IPS-20b (cell line): ENCODE measurements around the gene CIB4.

Experiments used
- H3K27ac ChIP-seq: one replicate; pipeline ENCODE4 v1.5.1; 2013; ENCODE audit warnings: low read length
- H3K27me3 ChIP-seq: 2 replicates; pipeline ENCODE4 v1.6.1; 2013; ENCODE audit warnings: mild to moderate bottlenecking, low read length, inconsistent platforms; ENCODE audit not compliant: insufficient read depth
- H3K36me3 ChIP-seq: 2 replicates; pipeline ENCODE4 v1.6.1; 2013; ENCODE audit warnings: low read depth, mild to moderate bottlenecking, inconsistent platforms, low read length, moderate library complexity; ENCODE audit not compliant: insufficient read depth
- H3K4me1 ChIP-seq: 2 replicates; pipeline ENCODE4 v1.6.1; 2013; ENCODE audit warnings: mild to moderate bottlenecking, control low read depth, inconsistent platforms, low read length, moderate library complexity; ENCODE audit not compliant: insufficient read depth
- H3K4me3 ChIP-seq: 2 replicates; pipeline ENCODE4 v1.5.1; 2013; ENCODE audit warnings: mild to moderate bottlenecking, low read length, inconsistent platforms
- H3K9ac ChIP-seq: 2 replicates; pipeline ENCODE4 v1.6.1; 2013; ENCODE audit warnings: low read depth, mild to moderate bottlenecking, inconsistent platforms, low read length, moderate library complexity
- H3K9me3 ChIP-seq: 2 replicates; pipeline ENCODE4 v1.6.1; 2013; ENCODE audit warnings: mild to moderate bottlenecking, low read depth, low read length, inconsistent platforms; ENCODE audit not compliant: insufficient read depth

Gene CIB4

DNA sequence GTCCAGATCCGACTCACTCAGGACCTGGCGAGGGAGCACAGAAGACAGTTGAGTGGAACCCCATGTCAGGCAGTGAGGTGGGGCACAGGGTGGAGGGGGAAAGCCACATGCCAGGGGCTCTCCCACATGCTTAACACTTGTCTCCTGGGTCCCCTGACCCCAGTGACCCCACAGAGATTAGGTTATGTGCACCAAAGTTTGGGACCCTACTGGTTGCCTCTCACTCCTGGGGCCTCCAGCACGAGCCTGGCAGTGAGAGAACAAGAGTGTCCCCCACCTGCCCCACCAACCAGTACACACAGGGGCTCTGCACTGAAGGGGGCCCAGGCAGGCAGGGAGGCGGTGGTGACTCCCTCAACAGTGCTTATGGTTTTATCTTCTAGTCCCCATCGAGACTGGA, 58.3 kb downstream of the CIB4 start:
- no peaks in the 10 kb centered on the region for H3K9me3 ChIP-seq
- H3K27me3 ChIP-seq = peaks cover 7% of the 10 kb centered on the region; the same call in 1 of the 2 replicates
- no peak overlapping the region for H3K9ac ChIP-seq
- no peak overlapping the region for H3K27ac ChIP-seq
- H3K4me3 ChIP-seq = no peak overlapping the region
- no peaks in the 10 kb centered on the region for H3K4me1 ChIP-seq
- H3K36me3 ChIP-seq = no peaks in the 10 kb centered on the region

DNA sequence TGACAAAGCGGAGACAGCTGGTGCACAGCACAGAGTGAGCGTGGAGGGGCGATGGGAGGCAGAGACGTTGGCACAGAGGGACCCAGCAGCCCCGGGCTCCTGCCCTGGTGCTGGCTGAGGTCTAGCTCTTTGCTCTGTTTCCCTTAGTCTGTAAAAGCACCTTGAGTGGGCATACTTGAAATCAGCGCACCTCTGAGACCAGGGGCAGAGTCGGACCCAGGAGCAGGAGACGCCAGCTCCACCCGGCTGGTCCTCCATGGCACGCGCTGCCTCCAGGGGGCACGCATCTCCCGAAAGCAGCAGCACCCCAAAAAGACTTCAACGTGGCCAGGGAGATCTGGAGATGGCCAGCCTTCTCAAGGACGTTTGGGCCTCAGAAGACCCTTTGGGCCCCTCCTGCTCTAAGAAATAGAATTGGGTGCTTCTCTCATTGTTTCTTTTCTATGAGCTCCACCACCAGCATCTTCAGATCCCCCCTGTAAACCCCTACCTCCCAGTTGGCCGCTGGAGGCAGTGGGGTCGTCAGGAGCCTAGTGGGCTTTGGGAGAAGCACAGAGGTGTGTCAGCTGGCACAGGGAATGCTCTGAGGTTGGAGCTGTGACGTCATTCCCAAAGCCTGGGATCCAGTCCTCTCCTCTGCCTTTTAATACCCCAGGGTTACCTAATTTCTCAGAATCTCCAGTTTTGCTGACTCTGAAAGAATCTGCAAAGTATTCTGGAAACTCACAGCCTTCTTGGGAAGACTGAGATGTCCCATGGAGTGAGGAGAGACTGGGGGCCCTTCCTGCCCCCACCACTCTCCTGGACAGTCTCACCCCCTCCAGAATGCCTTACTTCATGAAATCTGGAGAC, 58.9 kb downstream of the CIB4 start:
- H3K9ac ChIP-seq = no peak overlapping the region
- peaks cover 11% of the 10 kb centered on the region; the same call in 1 of the 2 replicates for H3K27me3 ChIP-seq
- no peaks in the 10 kb centered on the region for H3K9me3 ChIP-seq
- no peaks in the 10 kb centered on the region for H3K36me3 ChIP-seq
- no peak overlapping the region for H3K4me3 ChIP-seq
- H3K4me1 ChIP-seq = no peaks in the 10 kb centered on the region
- no peak overlapping the region for H3K27ac ChIP-seq

DNA sequence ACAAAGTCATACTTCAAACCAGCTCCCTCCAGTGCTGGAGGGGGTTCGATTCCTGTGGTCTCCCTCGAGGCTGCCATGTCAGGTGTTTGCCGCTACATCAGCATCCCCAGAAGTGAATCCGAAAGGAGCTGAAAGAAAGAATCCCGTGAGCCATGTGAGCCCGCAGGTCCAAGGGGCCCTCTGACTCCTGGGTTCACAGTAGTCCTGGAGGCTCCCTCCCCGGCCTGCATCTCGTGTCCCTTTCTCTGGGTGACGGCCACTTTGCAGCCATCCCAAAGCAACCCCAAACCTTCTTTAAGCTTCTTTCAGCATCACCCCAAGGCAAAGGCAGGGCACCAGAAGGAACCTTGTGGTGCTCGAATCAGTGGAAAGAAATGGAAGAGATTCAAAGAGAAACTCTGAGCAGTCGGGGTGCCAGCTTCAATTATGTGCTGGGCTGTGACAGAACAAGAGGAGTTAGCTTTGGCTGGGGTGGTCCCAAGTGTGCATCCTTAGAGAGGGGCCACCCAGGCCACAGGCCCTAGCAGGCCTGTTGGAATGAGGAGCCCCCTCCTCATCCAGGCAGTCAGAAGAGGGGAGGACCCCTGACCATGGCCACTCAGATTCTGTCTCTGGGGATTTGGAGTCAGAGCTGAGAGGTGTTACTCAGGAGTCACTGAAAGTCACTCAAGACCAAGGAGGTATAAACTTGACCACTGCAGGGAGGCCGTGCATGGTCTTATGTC, 59.7 kb downstream of the CIB4 start:
- Histone ChIP-seq H3K36me3 (no peaks in the 10 kb centered on the region), H3K27ac (no peak overlapping the region), H3K4me1 (no peaks in the 10 kb centered on the region), H3K4me3 (no peak overlapping the region), H3K9ac (no peak overlapping the region), H3K9me3 (no peaks in the 10 kb centered on the region), H3K27me3 (peaks cover 19% of the 10 kb centered on the region)

DNA sequence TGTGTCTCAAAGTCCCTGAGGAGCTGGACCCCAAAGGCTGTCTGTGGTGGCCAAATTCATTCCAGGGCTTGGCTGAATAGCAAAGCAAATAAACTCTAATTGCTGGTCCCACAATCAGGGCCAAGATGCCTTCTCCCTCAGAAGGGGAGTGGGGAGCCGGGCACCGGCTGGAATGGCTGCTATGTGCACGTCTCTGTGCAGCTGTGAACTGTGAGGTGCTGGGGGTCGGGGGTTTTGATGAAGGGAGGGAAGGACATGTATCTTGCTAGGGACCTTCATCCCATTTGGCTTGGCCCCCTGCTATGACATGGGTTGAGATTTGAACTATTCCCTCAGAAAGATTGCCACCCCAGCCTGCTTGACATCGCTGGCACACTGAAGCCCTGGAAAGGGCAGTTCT, 60.4 kb downstream of the CIB4 start:
- Histone ChIP-seq H3K27me3 (peaks cover 19% of the 10 kb centered on the region), H3K9ac (no peak overlapping the region), H3K36me3 (no peaks in the 10 kb centered on the region)

DNA sequence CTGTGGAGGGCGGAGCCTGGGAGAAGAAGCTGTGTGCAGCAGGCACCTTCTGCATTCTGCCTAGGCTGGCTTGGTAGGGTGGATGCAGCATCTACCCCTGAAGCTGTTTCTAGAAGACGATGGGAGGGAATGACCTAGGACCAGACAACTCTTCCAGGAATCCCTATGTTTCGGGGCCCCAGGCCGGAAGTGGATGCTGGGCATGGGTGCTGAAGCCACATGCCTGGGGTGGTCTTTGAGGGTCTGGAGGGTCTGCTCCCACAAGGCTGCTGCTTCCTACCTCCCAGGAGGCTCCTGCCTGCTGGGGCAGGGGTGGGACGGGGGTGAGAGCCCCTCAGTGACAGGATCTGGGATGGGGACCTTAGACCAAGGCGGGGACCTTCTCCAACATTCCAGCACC, 61.0 kb downstream of the CIB4 start:
- Histone ChIP-seq H3K9ac (no peak overlapping the region), H3K4me1 (no peaks in the 10 kb centered on the region), H3K9me3 (no peaks in the 10 kb centered on the region), H3K36me3 (no peaks in the 10 kb centered on the region), H3K27ac (no peak overlapping the region), H3K27me3 (peaks cover 19% of the 10 kb centered on the region), H3K4me3 (no peak overlapping the region)

More for the DNA sequence above, 60.4 kb downstream of the CIB4 start:
- no peaks in the 10 kb centered on the region for H3K4me1 ChIP-seq
- H3K4me3 ChIP-seq = no peak overlapping the region
- no peaks in the 10 kb centered on the region for H3K9me3 ChIP-seq
- no peak overlapping the region for H3K27ac ChIP-seq

DNA sequence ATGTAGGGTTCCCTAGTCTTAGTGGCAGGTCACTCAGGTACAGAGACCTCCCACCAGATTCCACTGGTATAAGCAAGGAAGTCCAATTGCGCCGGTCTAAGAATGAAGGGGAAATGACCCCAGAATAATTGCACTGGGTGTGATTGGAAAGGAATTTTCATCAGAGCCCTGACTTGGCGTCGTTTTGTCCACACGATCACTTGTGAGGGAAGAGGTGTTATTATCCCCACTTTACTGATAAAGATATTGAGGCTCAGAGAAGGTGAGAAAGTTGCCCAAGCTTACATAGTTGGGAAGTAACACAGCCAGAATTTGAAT, 61.5 kb downstream of the CIB4 start:
- Histone ChIP-seq H3K27me3 (peaks cover 19% of the 10 kb centered on the region), H3K36me3 (no peaks in the 10 kb centered on the region), H3K4me1 (no peaks in the 10 kb centered on the region), H3K4me3 (no peak overlapping the region), H3K9me3 (no peaks in the 10 kb centered on the region), H3K9ac (no peak overlapping the region), H3K27ac (no peak overlapping the region)

DNA sequence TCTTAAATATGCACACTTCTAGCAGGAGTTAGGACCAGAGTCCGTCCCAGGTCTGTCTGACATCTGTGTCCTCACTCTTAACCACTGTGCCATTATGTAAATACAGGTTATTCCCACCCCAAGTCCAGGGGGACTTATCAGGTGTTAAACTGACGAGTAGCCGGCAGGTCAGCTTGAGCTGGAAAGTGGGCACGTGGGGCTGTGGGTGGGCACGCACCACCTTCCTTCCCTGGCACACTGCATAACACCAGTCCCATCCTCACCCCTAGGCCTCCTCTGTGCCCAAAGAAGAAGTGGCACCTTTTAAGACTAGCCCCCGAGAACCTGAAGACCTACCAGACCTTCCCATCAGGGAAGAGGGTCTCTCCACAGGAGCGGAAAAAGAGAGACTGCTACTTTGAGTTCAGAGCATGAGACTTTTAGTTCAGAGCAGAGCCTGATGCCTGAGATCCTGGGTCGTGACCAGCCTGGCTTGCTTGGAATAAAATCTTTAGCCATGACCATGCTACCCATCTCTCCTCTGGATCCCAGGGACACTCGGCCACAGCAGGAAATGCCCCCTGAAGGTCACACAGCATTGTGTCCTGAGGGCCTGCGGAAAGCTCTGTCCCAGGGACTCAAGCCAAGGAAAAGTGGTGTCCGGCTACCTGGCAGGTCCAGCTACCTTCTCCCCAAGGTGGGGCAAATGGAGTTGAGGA, 62.0 kb downstream of the CIB4 start:
- Histone ChIP-seq H3K27ac (no peak overlapping the region), H3K9ac (no peak overlapping the region), H3K27me3 (peaks cover 19% of the 10 kb centered on the region), H3K4me1 (no peaks in the 10 kb centered on the region), H3K36me3 (no peaks in the 10 kb centered on the region), H3K9me3 (no peaks in the 10 kb centered on the region), H3K4me3 (no peak overlapping the region)

DNA sequence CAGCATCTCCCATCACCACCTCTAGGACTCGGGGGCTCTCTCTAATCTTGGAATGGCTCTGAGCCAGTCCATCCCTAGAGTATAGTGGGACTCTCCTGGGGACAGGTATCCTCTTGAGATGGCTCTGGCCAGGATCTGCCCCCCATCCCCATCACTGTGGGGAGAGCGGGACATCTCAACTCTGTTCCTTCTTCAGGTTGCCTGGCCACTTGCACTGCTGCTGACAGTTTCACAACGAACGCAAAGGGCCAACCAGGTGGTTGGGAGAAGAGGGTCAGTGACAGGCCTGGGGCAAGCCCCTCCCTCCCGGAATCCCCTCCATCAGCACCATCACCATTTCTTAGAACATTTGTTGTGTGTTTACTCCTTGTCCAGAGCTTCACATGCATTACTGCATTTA, 62.6 kb downstream of the CIB4 start:
- H3K27me3 ChIP-seq = peaks cover 19% of the 10 kb centered on the region
- no peak overlapping the region for H3K9ac ChIP-seq
- no peaks in the 10 kb centered on the region for H3K9me3 ChIP-seq

DNA sequence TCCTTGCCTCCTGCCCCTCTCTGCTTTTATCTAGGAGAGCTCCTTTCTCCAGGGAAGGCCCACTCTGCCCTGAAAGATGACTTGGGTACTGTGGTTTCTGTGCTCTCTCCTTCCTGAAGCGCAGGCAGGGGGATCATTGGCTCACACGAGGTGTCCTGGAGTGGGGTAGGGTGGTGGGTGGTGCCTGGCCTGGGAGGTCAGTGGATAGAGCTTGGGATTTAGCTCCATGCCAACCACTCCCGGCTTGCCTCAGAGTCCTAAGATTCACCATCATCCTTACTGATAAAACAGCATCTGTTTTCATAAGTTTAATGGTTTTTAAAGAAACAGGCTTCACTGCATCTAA, 63.1 kb downstream of the CIB4 start:
- H3K27ac ChIP-seq = no peak overlapping the region
- no peaks in the 10 kb centered on the region for H3K9me3 ChIP-seq
- H3K9ac ChIP-seq = no peak overlapping the region
- H3K4me1 ChIP-seq = no peaks in the 10 kb centered on the region
- no peaks in the 10 kb centered on the region for H3K36me3 ChIP-seq
- no peak overlapping the region for H3K4me3 ChIP-seq
- peaks cover 23% of the 10 kb centered on the region for H3K27me3 ChIP-seq

More for the DNA sequence above, 62.6 kb downstream of the CIB4 start:
- Histone ChIP-seq H3K36me3 (no peaks in the 10 kb centered on the region), H3K4me1 (no peaks in the 10 kb centered on the region), H3K4me3 (no peak overlapping the region), H3K27ac (no peak overlapping the region)

DNA sequence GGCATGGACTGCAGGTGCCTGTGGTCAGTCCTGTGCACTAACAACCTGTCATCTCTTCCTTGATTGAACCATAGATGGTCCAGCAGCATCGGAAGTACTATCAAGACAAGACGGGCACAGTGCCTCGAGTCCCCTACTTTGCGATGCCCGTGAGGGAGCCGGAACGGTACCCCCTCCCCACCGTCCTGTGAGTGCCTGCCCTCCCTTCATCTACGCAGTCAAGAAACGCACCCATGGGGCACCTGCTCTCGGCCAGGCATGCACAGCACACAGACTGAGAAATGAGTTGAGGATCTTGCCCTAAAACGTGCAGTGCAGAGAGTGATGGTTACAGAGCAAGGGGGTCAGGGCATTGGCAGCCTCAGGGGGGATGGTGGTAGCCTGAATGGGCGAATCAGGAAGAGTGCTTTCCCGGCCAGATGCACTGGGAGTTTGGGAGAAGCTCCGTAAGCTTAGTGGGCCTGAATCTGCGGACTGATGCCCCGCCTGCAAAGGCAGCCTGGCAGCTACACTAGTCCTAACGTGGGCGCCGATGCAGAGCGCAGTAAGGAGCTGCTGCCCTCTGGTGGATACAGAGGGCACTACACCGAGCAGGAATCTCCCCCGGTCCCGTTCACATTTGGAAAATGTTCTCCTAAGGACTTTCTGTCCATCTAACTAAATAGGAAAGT, 63.6 kb downstream of the CIB4 start:
- Histone ChIP-seq H3K9ac (no peak overlapping the region), H3K9me3 (no peaks in the 10 kb centered on the region), H3K4me3 (no peak overlapping the region), H3K27me3 (peaks cover 27% of the 10 kb centered on the region), H3K27ac (no peak overlapping the region), H3K36me3 (no peaks in the 10 kb centered on the region), H3K4me1 (no peaks in the 10 kb centered on the region)

DNA sequence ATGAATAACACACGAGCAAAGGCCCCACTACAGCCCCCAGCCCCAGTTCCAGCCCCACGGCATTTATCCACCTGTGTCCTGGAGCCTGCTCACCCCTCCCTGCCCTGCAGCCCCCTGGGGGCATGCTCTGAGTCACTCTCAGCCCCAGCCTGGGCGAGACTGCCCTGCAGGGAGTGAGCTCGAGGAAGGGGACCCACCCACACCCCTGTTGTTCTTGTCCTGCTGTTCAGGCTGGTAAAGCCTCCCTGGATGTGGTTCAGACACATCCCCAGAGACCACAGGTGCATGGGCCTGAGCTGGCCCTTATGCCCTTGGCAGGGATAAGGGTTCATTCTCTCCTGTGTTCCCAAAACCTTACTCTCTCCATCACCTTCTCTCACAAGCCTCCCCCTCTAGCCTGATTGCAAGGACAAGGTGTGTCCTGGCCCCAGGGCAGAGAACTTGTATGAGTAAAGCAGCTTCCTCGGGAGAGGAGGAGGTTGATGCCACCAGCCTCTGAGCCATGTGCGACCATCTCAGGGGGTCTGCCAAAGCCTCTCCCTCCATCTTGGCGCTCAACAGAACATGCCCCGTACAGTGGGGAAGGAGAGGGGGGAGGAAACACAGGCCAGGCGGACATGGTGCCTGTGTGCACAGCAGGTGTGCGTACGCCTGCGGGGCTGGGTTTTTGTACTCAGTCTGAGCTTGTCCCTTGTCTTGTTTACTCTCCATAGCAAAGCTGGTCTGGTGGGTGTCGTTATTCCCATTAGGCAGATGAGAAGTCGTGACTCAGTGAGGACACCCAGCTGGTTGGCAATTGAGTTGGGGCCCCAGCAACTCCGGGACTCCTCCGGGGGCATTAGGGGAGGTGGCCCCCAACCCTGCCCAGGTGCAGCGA, 64.4 kb downstream of the CIB4 start:
- Histone ChIP-seq H3K9ac (no peak overlapping the region), H3K4me1 (no peaks in the 10 kb centered on the region), H3K36me3 (no peaks in the 10 kb centered on the region), H3K27ac (no peak overlapping the region), H3K4me3 (no peak overlapping the region), H3K9me3 (no peaks in the 10 kb centered on the region), H3K27me3 (peaks cover 27% of the 10 kb centered on the region)
